ENCODE data around the gene PITX2. TPM values are rescaled to one million over a fixed set of nuclear protein-coding genes. Genes with fewer than 3 reads are reported as not detected.
"Not testable (repeated sequence)": the region's sequence is repeated elsewhere in the genome, so short reads cannot be mapped to it uniquely, and the experiment has no call there.

The PITX2 gene
- total RNA-seq, 2 experiments from 2014 or later, result not detected

- ChIA-PET POLR2A (no interaction called here), CTCF (no interaction called here)
- no peak for DNase-seq
- intact Hi-C loops (cut with micrococcal nuclease), result no loop called here
- no peaks in the 10 kb centered on the region for H3K9me3 Mint-ChIP-seq
- peaks cover 3% of the 10 kb centered on the region for H3K4me1 Mint-ChIP-seq (ENCODE audit: low read depth)
- no peak overlapping the region for H3K4me3 Mint-ChIP-seq
- no peak overlapping the region for H3K27ac Mint-ChIP-seq
- H3K27me3 Mint-ChIP-seq, result peaks cover 67% of the 10 kb centered on the region
- H3K36me3 Mint-ChIP-seq, result no peaks in the 10 kb centered on the region
Observed at GRCh38 chr4:110610620-110610939, 12.3 kb downstream of the PITX2 start.

- CTCF ChIA-PET, result no interaction called here
- intact Hi-C loops (cut with micrococcal nuclease), result no loop called here
- H3K36me3 Mint-ChIP-seq, result no peaks in the 10 kb centered on the region
- H3K4me1 Mint-ChIP-seq (ENCODE audit: low read depth), result no peaks in the 10 kb centered on the region
- POLR2A ChIA-PET, result no interaction called here
- no peak overlapping the region for H3K27ac Mint-ChIP-seq
- H3K27me3 Mint-ChIP-seq, result peaks cover 56% of the 10 kb centered on the region
- no peak overlapping the region for H3K4me3 Mint-ChIP-seq
- no peaks in the 10 kb centered on the region for H3K9me3 Mint-ChIP-seq
- DNase-seq, result no peak
Observed at GRCh38 chr4:110609044-110609750, 13.7 kb downstream of the PITX2 start.

- Mint-ChIP-seq H3K4me3 (no peak overlapping the region), H3K4me1 (ENCODE audit: low read depth) (no peaks in the 10 kb centered on the region), H3K36me3 (no peaks in the 10 kb centered on the region), H3K9me3 (no peaks in the 10 kb centered on the region), H3K27me3 (peaks cover 32% of the 10 kb centered on the region), H3K27ac (no peak overlapping the region)
- no peak for DNase-seq
- POLR2A ChIA-PET, result no interaction called here
- CTCF ChIA-PET, result no interaction called here
- intact Hi-C loops (cut with micrococcal nuclease), result no loop called here
Observed at GRCh38 chr4:110605077-110605476, 17.8 kb downstream of the PITX2 start.

GRCh38 chr4:110602061-110602460, 20.8 kb downstream of the PITX2 start:
- H3K36me3 Mint-ChIP-seq, result no peaks in the 10 kb centered on the region
- H3K27ac Mint-ChIP-seq, result no peak overlapping the region
- CTCF ChIA-PET, result no interaction called here
- no peaks in the 10 kb centered on the region for H3K9me3 Mint-ChIP-seq
- intact Hi-C loops (cut with micrococcal nuclease), result no loop called here
- H3K4me3 Mint-ChIP-seq, result no peak overlapping the region
- no peaks in the 10 kb centered on the region for H3K4me1 Mint-ChIP-seq (ENCODE audit: low read depth)
- H3K27me3 Mint-ChIP-seq, result peaks cover 21% of the 10 kb centered on the region
- no peak for DNase-seq
- POLR2A ChIA-PET, result no interaction called here

GRCh38 chr4:110597582-110597981, 25.3 kb downstream of the PITX2 start:
- H3K4me3 Mint-ChIP-seq, result no peak overlapping the region
- intact Hi-C loops (cut with micrococcal nuclease), result no loop called here
- no peaks in the 10 kb centered on the region for H3K36me3 Mint-ChIP-seq
- peaks cover 10% of the 10 kb centered on the region for H3K9me3 Mint-ChIP-seq
- peaks cover 20% of the 10 kb centered on the region for H3K27me3 Mint-ChIP-seq
- ChIA-PET CTCF (no interaction called here), POLR2A (no interaction called here)
- H3K27ac Mint-ChIP-seq, result no peak overlapping the region
- H3K4me1 Mint-ChIP-seq (ENCODE audit: low read depth), result no peaks in the 10 kb centered on the region
- DNase-seq, result no peak

- peaks cover 10% of the 10 kb centered on the region for H3K9me3 Mint-ChIP-seq
- no peaks in the 10 kb centered on the region for H3K36me3 Mint-ChIP-seq
- DNase-seq, result no peak
- ChIA-PET POLR2A (no interaction called here), CTCF (no interaction called here)
- no peak overlapping the region for H3K27ac Mint-ChIP-seq
- no peak overlapping the region for H3K4me3 Mint-ChIP-seq
- H3K27me3 Mint-ChIP-seq, result peaks cover 20% of the 10 kb centered on the region
- intact Hi-C loops (cut with micrococcal nuclease), result no loop called here
- no peaks in the 10 kb centered on the region for H3K4me1 Mint-ChIP-seq (ENCODE audit: low read depth)
Observed at GRCh38 chr4:110596431-110596830, 26.4 kb downstream of the PITX2 start.

GRCh38 chr4:110595583-110595982, 27.3 kb downstream of the PITX2 start:
- intact Hi-C loops (cut with micrococcal nuclease), result no loop called here

GRCh38 chr4:110589297-110589696, 33.6 kb downstream of the PITX2 start:
- no peak overlapping the region for H3K27ac Mint-ChIP-seq
- CTCF ChIA-PET, result interaction anchor here (1.1 kb wide), 1 partner anchor 96 kb away, joined by 3 read pairs; no protein-coding TSS in a partner anchor
- H3K4me3 Mint-ChIP-seq, result no peak overlapping the region
- POLR2A ChIA-PET, result no interaction called here
- H3K4me1 Mint-ChIP-seq (ENCODE audit: low read depth), result peaks cover 2% of the 10 kb centered on the region
- intact Hi-C loops (cut with micrococcal nuclease), result no loop called here
- no peaks in the 10 kb centered on the region for H3K9me3 Mint-ChIP-seq
- no peak for DNase-seq
- H3K36me3 Mint-ChIP-seq, result no peaks in the 10 kb centered on the region
- H3K27me3 Mint-ChIP-seq, result peaks cover 7% of the 10 kb centered on the region

More at GRCh38 chr4:110595583-110595982, 27.3 kb downstream of the PITX2 start:
- Mint-ChIP-seq H3K4me1 (ENCODE audit: low read depth) (no peaks in the 10 kb centered on the region), H3K36me3 (no peaks in the 10 kb centered on the region), H3K9me3 (peaks cover 10% of the 10 kb centered on the region), H3K27me3 (peaks cover 16% of the 10 kb centered on the region), H3K27ac (no peak overlapping the region), H3K4me3 (no peak overlapping the region)
- CTCF ChIA-PET, result no interaction called here
- POLR2A ChIA-PET, result no interaction called here
- DNase-seq, result no peak

- H3K27me3 Mint-ChIP-seq, result peaks cover 10% of the 10 kb centered on the region
- DNase-seq, result no peak
- no peak overlapping the region for H3K4me3 Mint-ChIP-seq
- intact Hi-C loops (cut with micrococcal nuclease), result no loop called here
- POLR2A ChIA-PET, result no interaction called here
- CTCF ChIA-PET, result no interaction called here
- H3K36me3 Mint-ChIP-seq, result no peaks in the 10 kb centered on the region
- H3K4me1 Mint-ChIP-seq (ENCODE audit: low read depth), result peaks cover 2% of the 10 kb centered on the region
- H3K27ac Mint-ChIP-seq, result no peak overlapping the region
- no peaks in the 10 kb centered on the region for H3K9me3 Mint-ChIP-seq
Observed at GRCh38 chr4:110587666-110588285, 35.1 kb downstream of the PITX2 start.

- H3K27me3 Mint-ChIP-seq, result peaks cover 10% of the 10 kb centered on the region
- no peak for DNase-seq
- H3K4me1 Mint-ChIP-seq (ENCODE audit: low read depth), result peaks cover 2% of the 10 kb centered on the region
- POLR2A ChIA-PET, result no interaction called here
- intact Hi-C loops (cut with micrococcal nuclease), result no loop called here
- H3K4me3 Mint-ChIP-seq, result no peak overlapping the region
- no peak overlapping the region for H3K27ac Mint-ChIP-seq
- no peaks in the 10 kb centered on the region for H3K9me3 Mint-ChIP-seq
- no peaks in the 10 kb centered on the region for H3K36me3 Mint-ChIP-seq
- CTCF ChIA-PET, result no interaction called here
Observed at GRCh38 chr4:110586131-110586850, 36.6 kb downstream of the PITX2 start.

- H3K4me1 Mint-ChIP-seq (ENCODE audit: low read depth); H3K36me3 Mint-ChIP-seq; CTCF ChIA-PET: not testable (repeated sequence)
Observed at GRCh38 chr4:110576696-110577095, 46.2 kb downstream of the PITX2 start.

More at GRCh38 chr4:110576696-110577095, 46.2 kb downstream of the PITX2 start:
- H3K27me3 Mint-ChIP-seq; H3K4me3 Mint-ChIP-seq; intact Hi-C loops (cut with micrococcal nuclease); DNase-seq; H3K27ac Mint-ChIP-seq; H3K9me3 Mint-ChIP-seq; POLR2A ChIA-PET: not testable (repeated sequence)

All from activated CD4-positive, alpha-beta memory T cell treated with anti-CD3 and anti-CD28 coated beads for 36 hours (primary cell).